GM23248 (cell line): ENCODE data around the gene CRIP1. TPM values are rescaled to one million over a fixed set of nuclear protein-coding genes. Genes with fewer than 3 reads are reported as not detected.

Experiments used
- DNase-seq: peaks from one replicate; pipeline ENCODE4 v3.0.0-alpha.2; 2015
- H2AFZ ChIP-seq: fragments of 200-600 bp; sonication (generic); 2 replicates; pipeline ENCODE4 v1.6.1; 2016; ENCODE audit warnings: antibody characterized with exemption
- H3F3A ChIP-seq: fragments of 200-600 bp; sonication (generic); 2 replicates; pipeline ENCODE4 v1.6.1; 2016; ENCODE audit warnings: mild to moderate bottlenecking, antibody characterized with exemption, mixed run types; ENCODE audit not compliant: insufficient read depth
- H3K27ac ChIP-seq: fragments of 200-600 bp; sonication (generic); 2 replicates; pipeline ENCODE4 v1.5.1; 2016; ENCODE audit warnings: mild to moderate bottlenecking
- H3K27me3 ChIP-seq: fragments of 200-600 bp; sonication (generic); replicated peaks from 2 replicates; pipeline ENCODE4 v1.6.1; 2016; ENCODE audit warnings: mild to moderate bottlenecking; ENCODE audit not compliant: insufficient read depth
- H3K36me3 ChIP-seq: fragments of 200-600 bp; sonication (generic); 2 replicates; pipeline ENCODE4 v1.6.1; 2016; ENCODE audit warnings: low read depth, mild to moderate bottlenecking
- H3K4me1 ChIP-seq: fragments of 200-600 bp; sonication (generic); 2 replicates; pipeline ENCODE4 v1.6.1; 2016; ENCODE audit warnings: mild to moderate bottlenecking; ENCODE audit not compliant: insufficient read depth
- H3K4me2 ChIP-seq: fragments of 200-600 bp; sonication (generic); one replicate; pipeline ENCODE4 v1.6.1; 2016; ENCODE audit warnings: mild to moderate bottlenecking; ENCODE audit not compliant: unreplicated experiment
- H3K4me3 ChIP-seq: fragments of 200-600 bp; sonication (generic); 2 replicates; pipeline ENCODE4 v1.5.1; 2016; ENCODE audit warnings: mild to moderate bottlenecking
- H3K79me2 ChIP-seq: fragments of 200-600 bp; sonication (generic); 2 replicates; pipeline ENCODE4 v1.6.1; 2016; ENCODE audit warnings: mild to moderate bottlenecking; ENCODE audit not compliant: insufficient read depth
- H3K9ac ChIP-seq: fragments of 200-600 bp; sonication (generic); 2 replicates; pipeline ENCODE4 v1.6.1; 2016; ENCODE audit warnings: mild to moderate bottlenecking
- H3K9me2 ChIP-seq: fragments of 200-600 bp; sonication (generic); 2 replicates; pipeline ENCODE4 v1.6.1; 2016; ENCODE audit warnings: mixed run types, mild to moderate bottlenecking, moderate library complexity; ENCODE audit not compliant: insufficient read depth
- H3K9me3 ChIP-seq: fragments of 200-600 bp; sonication (generic); one replicate; pipeline ENCODE4 v1.6.1; 2017; ENCODE audit warnings: low read depth
- H4K20me1 ChIP-seq: fragments of 200-600 bp; sonication (generic); 2 replicates; pipeline ENCODE4 v1.6.0; 2016; ENCODE audit not compliant: insufficient read depth
- EZH2 ChIP-seq: fragments of 200-600 bp; sonication (generic); IDR thresholded peaks from 2 replicates; pipeline ENCODE4 v1.6.1; 2018; ENCODE audit warnings: antibody characterized with exemption, mild to moderate bottlenecking; ENCODE audit not compliant: insufficient read depth, poor library complexity, severe bottlenecking
- EZH2phosphoT487 ChIP-seq: fragments of 200-600 bp; sonication (generic); IDR thresholded peaks from 2 replicates; pipeline ENCODE4 v1.6.1; 2018; ENCODE audit warnings: antibody characterized with exemption, moderate library complexity, mild to moderate bottlenecking, low read depth; ENCODE audit not compliant: insufficient read depth
- WGBS, 2 experiments: methylation state at CpG; one replicate each; pipeline ENCODE4 v1.1.6; 2015 to 2017; ENCODE audit warnings: low lambda C conversion rate in 2 of 2, low coverage in 1 of 2; ENCODE audit errors: missing lambda C conversion rate in 2 of 2; 5-methylcytosine and 5-hydroxymethylcytosine counted together
- in situ Hi-C: fragments of 300-500 bp; cut with MboI; formaldehyde crosslinking; loops from 2 replicates; pipeline ENCODE4 v1.15.0; 2020
- polyA plus RNA-seq: library from polyadenylated mRNA; unstranded; fragments of >200 nt; fragmentation: Nextera tagmentation; extraction: Ambion mirVana; gene quantifications from 2 replicates; pipeline ENCODE4 v1.2.1, GENCODE V29; 2016
- total RNA-seq: library from RNA; depleted of rRNA; stranded (reverse); fragments of >200 nt; shearing (Covaris generic); gene quantifications from 2 replicates; pipeline ENCODE4 v1.2.3, GENCODE V29; 2014

Gene CRIP1
- total and polyA plus RNA-seq, 2 experiments from 2014 or later, result 12.3 to 32.7 TPM

- H4K20me1 ChIP-seq, result no peaks in the 10 kb centered on the region
- H3K4me2 ChIP-seq, result no peak overlapping the region
- peak overlapping the region; percentile 72; the same call in 1 of the 2 replicates for H3K4me3 ChIP-seq
Observed at GRCh38 chr14:105492031-105492970, 5.6 kb downstream of the CRIP1 start.

GRCh38 chr14:105492971-105493871 is 6.5 kb downstream of the CRIP1 start:
- H3F3A ChIP-seq, result no peaks in the 10 kb centered on the region
- no peak for DNase-seq
- in situ Hi-C loops, result no loop called here
- no peaks in the 10 kb centered on the region for H3K9me3 ChIP-seq
- H3K27ac ChIP-seq, result no peak overlapping the region
- H2AFZ ChIP-seq, result no peak overlapping the region
- no peaks in the 10 kb centered on the region for H4K20me1 ChIP-seq
- H3K36me3 ChIP-seq, result no peaks in the 10 kb centered on the region
- WGBS, 2 experiments, result 73 to 87% methylated on average over 13 to 20 of the region's 20 CpGs
- no peaks in the 10 kb centered on the region for H3K9me2 ChIP-seq
- no peak overlapping the region for H3K4me2 ChIP-seq
- peaks cover 4% of the 10 kb centered on the region; the same call in 1 of the 2 replicates for H3K4me1 ChIP-seq
- no peaks in the 10 kb centered on the region for H3K79me2 ChIP-seq
- no peak overlapping the region for H3K9ac ChIP-seq
- TF ChIP-seq EZH2 (no peak), EZH2phosphoT487 (no peak)
- H3K27me3 ChIP-seq, result no peaks in the 10 kb centered on the region
- no peak overlapping the region for H3K4me3 ChIP-seq

More at GRCh38 chr14:105492031-105492970, 5.6 kb downstream of the CRIP1 start:
- Histone ChIP-seq H3K9me3 (no peaks in the 10 kb centered on the region), H3K9me2 (no peaks in the 10 kb centered on the region), H3K79me2 (no peaks in the 10 kb centered on the region), H3K27ac (no peak overlapping the region), H2AFZ (no peak overlapping the region), H3K4me1 (peaks cover 4% of the 10 kb centered on the region; the same call in 1 of the 2 replicates), H3K36me3 (no peaks in the 10 kb centered on the region), H3K9ac (no peak overlapping the region; the same call in 1 of the 2 replicates), H3F3A (no peaks in the 10 kb centered on the region), H3K27me3 (peaks cover 7% of the 10 kb centered on the region)
- no peak for TF ChIP-seq EZH2phosphoT487
- TF ChIP-seq EZH2, result no peak
- in situ Hi-C loops, result no loop called here
- 54 to 67% methylated on average over 20 to 24 of the region's 24 CpGs for WGBS, 2 experiments
- DNase-seq, result no peak

- H3K9ac ChIP-seq, result no peak overlapping the region
- H3K36me3 ChIP-seq, result no peaks in the 10 kb centered on the region
- TF ChIP-seq EZH2phosphoT487 (no peak), EZH2 (no peak)
- in situ Hi-C loops, result no loop called here
- no peaks in the 10 kb centered on the region for H4K20me1 ChIP-seq
- H3K79me2 ChIP-seq, result no peaks in the 10 kb centered on the region
- no peak overlapping the region for H2AFZ ChIP-seq
- H3K27ac ChIP-seq, result no peak overlapping the region
- H3K27me3 ChIP-seq, result no peaks in the 10 kb centered on the region
- WGBS, 2 experiments, result 93 to 97% methylated on average over 13 of the region's 16 CpGs
- no peaks in the 10 kb centered on the region for H3K9me2 ChIP-seq
- H3K9me3 ChIP-seq, result no peaks in the 10 kb centered on the region
- peaks cover 4% of the 10 kb centered on the region; the same call in 1 of the 2 replicates for H3K4me1 ChIP-seq
- no peaks in the 10 kb centered on the region for H3F3A ChIP-seq
- H3K4me2 ChIP-seq, result no peak overlapping the region
- no peak for DNase-seq
- H3K4me3 ChIP-seq, result no peak overlapping the region
Observed at GRCh38 chr14:105493921-105494605, 7.4 kb downstream of the CRIP1 start.

- Histone ChIP-seq H3K36me3 (no peaks in the 10 kb centered on the region), H4K20me1 (no peaks in the 10 kb centered on the region), H3K4me2 (no peak overlapping the region), H3K9me2 (no peaks in the 10 kb centered on the region), H3K27me3 (no peaks in the 10 kb centered on the region), H3K27ac (no peak overlapping the region), H2AFZ (no peak overlapping the region), H3F3A (no peaks in the 10 kb centered on the region), H3K9ac (no peak overlapping the region), H3K4me1 (no peaks in the 10 kb centered on the region), H3K4me3 (no peak overlapping the region), H3K79me2 (no peaks in the 10 kb centered on the region), H3K9me3 (no peaks in the 10 kb centered on the region)
- TF ChIP-seq EZH2phosphoT487, result no peak
- no peak for TF ChIP-seq EZH2
- 92 to 93% methylated on average over 6 of the region's 6 CpGs for WGBS, 2 experiments
- in situ Hi-C loops, result no loop called here
- no peak for DNase-seq
Observed at GRCh38 chr14:105494606-105494929, 7.9 kb downstream of the CRIP1 start.
